Vagina (tissue), 2 donors: ENCODE measurements around the gene NSG1. TPM values are rescaled to one million over a fixed set of nuclear protein-coding genes. Genes with fewer than 3 reads are reported as not detected.

Experiments
- DNase-seq, 2 donors: peaks; one replicate each; pipeline ENCODE4 v3.0.0-alpha.2; 2017; ENCODE audit errors: extremely low spot score in 2 of 2
- H3K27ac ChIP-seq: fragments of 200-600 bp; sonication (generic); one replicate; pipeline ENCODE4 v1.5.1; 2019
- H3K27me3 ChIP-seq: fragments of 200-600 bp; sonication (generic); one replicate; pipeline ENCODE4 v1.5.1; 2019
- H3K36me3 ChIP-seq, 2 donors: fragments of 200-600 bp; sonication (generic); one replicate each; pipeline ENCODE4 v1.5.1; 2017 to 2019
- H3K4me1 ChIP-seq: fragments of 200-600 bp; sonication (generic); one replicate; pipeline ENCODE4 v1.5.1; 2019
- H3K4me3 ChIP-seq, 2 donors: fragments of 200-600 bp; sonication (generic); 1 replicate in 1 of 2; 2 replicates in 1 of 2; pipeline ENCODE4 v1.5.1; 2016 to 2019
- H3K9me3 ChIP-seq: fragments of 200-600 bp; sonication (generic); one replicate; pipeline ENCODE4 v1.5.1; 2019
- CTCF ChIP-seq, 3 experiments: fragments of 450-650 bp in 2 of 3; fragments of 200-600 bp in 1 of 3; sonication (generic) in 1 of 3; IDR thresholded peaks; one replicate each; pipeline ENCODE4 v1.5.1; 2017 to 2019; ENCODE audit warnings: antibody characterized with exemption in 3 of 3, mild to moderate bottlenecking in 2 of 3, moderate library complexity in 2 of 3
- POLR2A ChIP-seq, 2 donors: fragments of 450-650 bp; IDR thresholded peaks; one replicate each; pipeline ENCODE4 v1.6.1; 2017; ENCODE audit warnings: antibody characterized with exemption in 2 of 2, mild to moderate bottlenecking in 2 of 2, moderate library complexity in 2 of 2
- POLR2AphosphoS5 ChIP-seq, 2 donors: sonication (generic); formaldehyde crosslinking; IDR thresholded peaks; one replicate each; pipeline ENCODE4 v1.9.0; 2017; ENCODE audit warnings: antibody characterized with exemption in 2 of 2, mild to moderate bottlenecking in 2 of 2, low read depth in 1 of 2; ENCODE audit not compliant: insufficient read depth in 1 of 2
- intact Hi-C: fragments of 100-400 bp; cut with DNase I; formaldehyde crosslinking; loops from one replicate; pipeline ENCODE4 v1.15.1; 2023
- total RNA-seq: library from RNA; depleted of rRNA; stranded (reverse); fragments of >200 nt; gene quantifications from one replicate; pipeline ENCODE4 v1.2.3, GENCODE V29; 2016

NSG1 gene
- total RNA-seq, 1 donor from 2014 or later = 32.9 TPM

GRCh38 chr4:4368809-4369580 is 17.9 kb upstream of the NSG1 start:
- intact Hi-C loops = no loop called here
- no peak overlapping the region for H3K27ac ChIP-seq
- no peak for TF ChIP-seq POLR2A (IDR thresholded peaks at IDR 0.05)
- no peaks in the 10 kb centered on the region for H3K4me1 ChIP-seq
- H3K36me3 ChIP-seq = no peaks in the 10 kb centered on the region
- no peak overlapping the region for H3K4me3 ChIP-seq
- H3K27me3 ChIP-seq = no peaks in the 10 kb centered on the region
- DNase-seq = no peak
- no peaks in the 10 kb centered on the region for H3K9me3 ChIP-seq

DNA sequence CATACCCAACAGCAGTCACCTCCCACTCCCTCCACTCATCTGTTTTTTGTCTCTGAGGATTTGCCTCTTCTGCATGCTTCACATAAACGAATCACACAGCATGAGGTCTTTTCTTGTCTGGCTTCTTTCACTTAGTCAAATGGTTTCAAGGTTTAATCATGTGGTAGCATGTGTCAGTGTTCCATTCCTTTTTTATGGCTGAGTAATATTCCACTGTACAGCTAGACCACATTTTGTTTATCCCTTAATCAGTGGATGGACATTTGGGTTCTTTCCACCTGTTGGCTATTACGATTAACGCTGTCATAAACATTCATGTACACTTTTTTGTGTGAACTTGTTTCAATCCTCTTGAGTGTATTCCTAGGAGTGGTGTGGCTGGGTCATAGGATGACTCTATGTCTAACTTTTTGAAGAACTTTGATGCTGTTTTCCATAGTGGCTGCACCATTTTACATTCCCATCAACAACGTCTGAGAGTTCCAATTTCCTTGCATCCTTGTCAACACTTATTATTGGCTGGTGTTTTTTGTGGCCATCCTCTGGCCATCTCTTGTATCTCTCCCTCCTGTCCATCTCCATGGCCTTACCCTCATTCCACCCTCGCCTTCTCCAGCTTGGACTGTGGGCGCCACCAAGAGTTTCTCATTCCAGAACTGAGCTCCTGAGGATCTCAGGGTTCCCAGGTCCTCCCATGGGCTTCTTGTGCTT is 12.4 kb upstream of the NSG1 start:
- no peak for TF ChIP-seq CTCF (IDR thresholded peaks at IDR 0.05)
- TF ChIP-seq POLR2AphosphoS5 (IDR thresholded peaks at IDR 0.05; ENCODE audit: insufficient read depth in 1 of 2, low read depth in 1 of 2) = no peak
- TF ChIP-seq POLR2A (IDR thresholded peaks at IDR 0.05) = no peak
- intact Hi-C loops = no loop called here
- Histone ChIP-seq H3K4me3 (no peak overlapping the region), H3K27ac (no peak overlapping the region), H3K36me3 (no peaks in the 10 kb centered on the region), H3K9me3 (no peaks in the 10 kb centered on the region), H3K27me3 (no peaks in the 10 kb centered on the region), H3K4me1 (no peaks in the 10 kb centered on the region)
- DNase-seq = no peak

DNA sequence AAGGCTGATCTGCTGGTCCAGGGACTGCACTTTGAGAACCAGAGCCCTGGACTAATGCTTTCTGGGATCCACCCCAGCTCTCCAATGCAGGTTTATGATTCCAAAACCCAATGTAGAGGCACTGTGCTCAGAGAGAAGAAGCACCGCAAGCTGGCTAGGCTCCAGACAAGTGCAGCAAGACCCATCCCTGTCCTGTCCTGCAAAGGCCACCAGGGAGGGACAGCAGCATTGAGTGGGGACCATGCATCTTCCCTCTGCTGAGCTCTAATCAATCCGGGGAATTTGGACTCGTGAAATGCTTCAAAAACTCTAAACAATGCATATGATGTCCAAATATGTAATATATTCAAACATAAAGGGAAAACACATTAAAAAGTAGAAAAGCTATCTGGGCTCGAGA is 10.8 kb upstream of the NSG1 start:
- Histone ChIP-seq H3K4me3 (no peak overlapping the region), H3K36me3 (no peaks in the 10 kb centered on the region), H3K9me3 (no peaks in the 10 kb centered on the region), H3K4me1 (no peaks in the 10 kb centered on the region), H3K27me3 (no peaks in the 10 kb centered on the region), H3K27ac (no peak overlapping the region)
- TF ChIP-seq CTCF (IDR thresholded peaks at IDR 0.05) = no peak
- intact Hi-C loops = no loop called here
- no peak for DNase-seq

- H3K4me1 ChIP-seq = no peaks in the 10 kb centered on the region
- no peak for TF ChIP-seq POLR2AphosphoS5 (IDR thresholded peaks at IDR 0.05; ENCODE audit: insufficient read depth in 1 of 2, low read depth in 1 of 2)
- TF ChIP-seq POLR2A (IDR thresholded peaks at IDR 0.05) = no peak
- no peak for TF ChIP-seq CTCF (IDR thresholded peaks at IDR 0.05)
- intact Hi-C loops = no loop called here
- no peaks in the 10 kb centered on the region for H3K27me3 ChIP-seq
- no peak overlapping the region for H3K4me3 ChIP-seq
- DNase-seq = no peak
- no peaks in the 10 kb centered on the region for H3K9me3 ChIP-seq
- H3K36me3 ChIP-seq = no peaks in the 10 kb centered on the region
- H3K27ac ChIP-seq = no peak overlapping the region
Measured at GRCh38 chr4:4377191-4377590, 9.7 kb upstream of the NSG1 start.

GRCh38 chr4:4377732-4378460 is 9.0 kb upstream of the NSG1 start:
- H3K4me1 ChIP-seq = no peaks in the 10 kb centered on the region
- no peaks in the 10 kb centered on the region for H3K9me3 ChIP-seq
- no peaks in the 10 kb centered on the region for H3K27me3 ChIP-seq
- TF ChIP-seq CTCF (IDR thresholded peaks at IDR 0.05) (no peak), POLR2A (IDR thresholded peaks at IDR 0.05) (no peak), POLR2AphosphoS5 (IDR thresholded peaks at IDR 0.05; ENCODE audit: insufficient read depth in 1 of 2, low read depth in 1 of 2) (no peak)
- intact Hi-C loops = no loop called here
- no peak overlapping the region for H3K27ac ChIP-seq
- H3K4me3 ChIP-seq = no peak overlapping the region
- no peaks in the 10 kb centered on the region for H3K36me3 ChIP-seq
- DNase-seq = no peak
